ENCODE results near the gene AFG3L2. TPM values are rescaled to one million over a fixed set of nuclear protein-coding genes. Genes with fewer than 3 reads are reported as not detected.

The AFG3L2 gene
- total and polyA plus RNA-seq, 10 donors = 16.0 to 42.4 (median 33.9) TPM

DNA sequence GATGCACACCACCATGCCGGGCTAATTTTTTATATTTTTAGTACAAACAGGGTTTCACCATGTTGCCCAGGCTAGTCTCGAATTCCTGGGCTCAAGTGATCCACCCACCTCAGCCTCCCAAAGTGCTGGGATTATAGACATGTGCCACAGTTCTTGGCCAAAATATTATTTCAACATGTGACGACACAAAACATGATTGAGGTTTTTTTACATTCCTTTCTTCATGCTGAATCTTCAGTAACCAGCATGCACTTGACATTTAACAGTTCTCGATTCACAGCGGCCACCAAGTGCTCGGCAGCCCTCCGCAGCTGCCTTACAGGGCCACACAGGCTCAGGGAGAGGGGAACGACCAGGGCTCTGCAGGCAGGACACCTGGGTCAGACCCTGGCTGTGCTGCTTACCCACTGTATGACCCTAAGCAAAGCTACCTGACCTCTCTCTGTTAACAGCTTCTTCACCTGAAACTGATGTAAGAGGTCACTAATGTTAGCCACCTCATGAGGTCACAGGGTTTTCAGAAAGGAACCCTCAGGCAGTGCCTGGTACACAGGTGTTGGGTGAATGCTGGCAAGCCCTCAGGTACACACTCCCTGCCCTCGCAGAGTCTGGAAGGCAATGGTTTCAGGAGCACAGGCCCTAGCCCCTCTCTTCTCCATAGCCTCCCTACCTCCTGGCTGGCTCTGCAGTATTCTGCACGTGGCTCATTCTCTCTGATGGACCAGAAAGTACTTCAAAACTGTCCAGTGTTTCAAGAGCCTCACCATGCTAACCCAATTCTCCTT, 43.3 kb downstream of the AFG3L2 start:
- Histone ChIP-seq H3K36me3 (peaks cover 0 to 91% (median 63%) of the 10 kb centered on the region in 6 donors), H3K27ac (no peak overlapping the region), H3K4me3 (no peak overlapping the region), H3K4me1 (no peaks in the 10 kb centered on the region), H3K9me3 (no peaks in the 10 kb centered on the region), H3K27me3 (replicated peaks in 1 of 7) (no peaks in the 10 kb centered on the region)
- TF ChIP-seq POLR2A (IDR thresholded peaks at IDR 0.05) = no peak
- peak in 1 of 3 donors; percentile 20 for TF ChIP-seq POLR2AphosphoS5 (IDR thresholded peaks at IDR 0.05)
- no peak for DNase-seq
- 89 to 95% (median 94%) methylated on average over 10 of the region's 10 CpGs for WGBS, 5 donors
- intact Hi-C loops (cut with DNase I; ENCODE audit: low total_unique reads) = no loop called here

DNA sequence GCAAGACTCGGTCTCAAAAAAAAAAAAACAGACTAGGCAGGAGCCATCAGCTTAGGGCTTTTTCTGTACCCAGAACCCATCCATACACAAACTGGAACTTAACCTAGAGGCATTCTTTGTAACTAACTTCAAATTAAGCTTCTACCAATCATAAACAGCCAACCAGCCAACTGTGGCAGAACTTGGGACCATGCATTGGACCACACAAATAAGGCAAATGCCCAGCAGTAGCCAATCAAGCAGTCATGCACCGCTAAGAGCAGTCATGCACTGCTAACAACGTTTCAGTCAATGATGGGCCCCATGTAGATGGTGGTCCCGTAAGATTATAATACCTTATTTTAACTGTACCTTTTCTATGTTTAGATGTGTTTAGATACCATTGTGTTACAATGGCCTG, 46.3 kb downstream of the AFG3L2 start:
- Histone ChIP-seq H3K27me3 (replicated peaks in 1 of 7) (no peaks in the 10 kb centered on the region), H3K27ac (no peak overlapping the region), H3K4me1 (peaks cover 0 to 8% (median 3%) of the 10 kb centered on the region in 6 donors), H3K36me3 (peaks cover 0 to 91% (median 57%) of the 10 kb centered on the region in 6 donors), H3K4me3 (no peak overlapping the region), H3K9me3 (no peaks in the 10 kb centered on the region)
- no peak for DNase-seq
- TF ChIP-seq, protein P1, sequence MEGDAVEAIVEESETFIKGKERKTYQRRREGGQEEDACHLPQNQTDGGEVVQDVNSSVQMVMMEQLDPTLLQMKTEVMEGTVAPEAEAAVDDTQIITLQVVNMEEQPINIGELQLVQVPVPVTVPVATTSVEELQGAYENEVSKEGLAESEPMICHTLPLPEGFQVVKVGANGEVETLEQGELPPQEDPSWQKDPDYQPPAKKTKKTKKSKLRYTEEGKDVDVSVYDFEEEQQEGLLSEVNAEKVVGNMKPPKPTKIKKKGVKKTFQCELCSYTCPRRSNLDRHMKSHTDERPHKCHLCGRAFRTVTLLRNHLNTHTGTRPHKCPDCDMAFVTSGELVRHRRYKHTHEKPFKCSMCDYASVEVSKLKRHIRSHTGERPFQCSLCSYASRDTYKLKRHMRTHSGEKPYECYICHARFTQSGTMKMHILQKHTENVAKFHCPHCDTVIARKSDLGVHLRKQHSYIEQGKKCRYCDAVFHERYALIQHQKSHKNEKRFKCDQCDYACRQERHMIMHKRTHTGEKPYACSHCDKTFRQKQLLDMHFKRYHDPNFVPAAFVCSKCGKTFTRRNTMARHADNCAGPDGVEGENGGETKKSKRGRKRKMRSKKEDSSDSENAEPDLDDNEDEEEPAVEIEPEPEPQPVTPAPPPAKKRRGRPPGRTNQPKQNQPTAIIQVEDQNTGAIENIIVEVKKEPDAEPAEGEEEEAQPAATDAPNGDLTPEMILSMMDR (IDR thresholded peaks at IDR 0.05 in 8 of 11, conservative IDR thresholded peaks at IDR 0.05 in 3 of 11) = no peak
- no peak for TF ChIP-seq POLR2A (IDR thresholded peaks at IDR 0.05)
- no peak for TF ChIP-seq POLR2AphosphoS5 (IDR thresholded peaks at IDR 0.05)
- 92 to 97% (median 95%) methylated on average over 4 of the region's 4 CpGs for WGBS, 5 donors
- intact Hi-C loops (cut with DNase I; ENCODE audit: low total_unique reads) = no loop called here

DNA sequence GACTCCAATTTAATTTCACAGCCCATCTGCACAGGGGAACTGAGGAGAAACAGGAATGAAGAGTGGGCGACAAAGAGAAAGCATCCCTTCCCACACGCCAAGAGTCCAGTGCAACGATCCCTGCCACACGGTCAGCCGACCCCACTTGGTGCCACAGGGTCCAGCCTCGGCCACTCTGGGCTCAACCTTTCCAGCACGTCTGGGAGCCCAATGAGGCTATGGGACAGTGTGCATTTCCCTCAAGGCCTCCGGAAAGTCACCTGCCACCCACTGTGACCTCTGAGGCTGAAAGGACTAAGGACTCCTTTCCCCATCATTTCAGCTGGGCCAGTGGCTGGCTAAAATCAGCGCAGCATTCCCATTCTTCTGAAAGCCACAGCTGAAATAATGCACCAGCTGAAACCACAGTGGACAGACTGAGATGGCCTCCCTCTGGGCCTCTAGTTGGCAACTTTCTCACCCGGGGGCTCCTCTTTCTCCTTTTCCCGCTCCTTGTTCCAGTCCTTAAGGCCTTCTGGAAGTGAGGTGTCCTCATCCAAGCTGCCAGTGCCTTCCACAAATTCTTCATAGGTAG, 47.8 kb downstream of the AFG3L2 start:
- WGBS, 5 donors = 90 to 96% (median 94%) methylated on average over 8 to 11 of the region's 11 CpGs
- TF ChIP-seq POLR2AphosphoS5 (IDR thresholded peaks at IDR 0.05) (peak in 2 of 3 donors; percentile 22 to 51), POLR2A (IDR thresholded peaks at IDR 0.05) (no peak)
- TF ChIP-seq, protein P1 (IDR thresholded peaks at IDR 0.05 in 8 of 11, conservative IDR thresholded peaks at IDR 0.05 in 3 of 11) = no peak
- Histone ChIP-seq H3K4me1 (peaks cover 0 to 8% (median 3%) of the 10 kb centered on the region in 6 donors), H3K27me3 (replicated peaks in 1 of 7) (no peaks in the 10 kb centered on the region), H3K27ac (no peak overlapping the region), H3K36me3 (peaks cover 0 to 91% (median 54%) of the 10 kb centered on the region in 6 donors), H3K9me3 (no peaks in the 10 kb centered on the region), H3K4me3 (no peak overlapping the region)
- intact Hi-C loops (cut with DNase I; ENCODE audit: low total_unique reads) = no loop called here
- no peak for DNase-seq

DNA sequence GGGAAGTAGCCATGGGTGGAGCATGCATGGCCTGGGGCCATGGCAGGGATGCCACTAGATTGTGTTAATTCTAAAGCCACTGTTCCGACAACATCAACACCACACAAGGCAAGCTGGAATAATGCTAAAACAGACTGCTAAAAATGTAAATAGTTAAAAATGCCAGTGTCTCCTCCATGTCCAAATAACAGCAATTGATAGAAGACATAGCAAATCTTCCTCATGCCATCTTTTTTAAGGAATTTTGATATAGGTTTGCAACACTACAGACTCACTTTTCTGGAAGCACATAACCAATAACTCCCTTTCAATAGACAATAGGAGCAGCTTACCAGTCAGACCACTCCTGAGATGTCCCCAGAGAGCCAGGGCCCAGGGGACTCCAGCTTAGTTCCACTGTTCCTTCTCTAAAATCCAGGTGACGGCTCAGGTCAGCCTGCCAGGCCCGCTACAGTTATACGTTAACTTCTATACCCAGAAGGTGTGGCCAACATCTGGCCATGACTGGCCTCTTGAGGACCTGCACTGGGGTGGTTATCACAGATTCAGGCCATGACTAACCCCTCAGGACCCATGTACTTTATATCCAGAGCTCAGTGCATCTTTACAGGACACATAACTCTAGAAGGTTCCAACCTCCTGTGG, 48.7 kb downstream of the AFG3L2 start:
- H3K27ac ChIP-seq = peak overlapping the region in 1 of 8 donors; percentile 29
- H3K4me1 ChIP-seq = peaks cover 0 to 8% (median 3%) of the 10 kb centered on the region in 6 donors
- no peak for TF ChIP-seq POLR2A (IDR thresholded peaks at IDR 0.05)
- TF ChIP-seq, protein P1 (IDR thresholded peaks at IDR 0.05 in 8 of 11, conservative IDR thresholded peaks at IDR 0.05 in 3 of 11) = peak in 4 of 11 experiments; percentile 3 to 34 (median 18)
- peaks cover 0 to 91% (median 46%) of the 10 kb centered on the region in 6 donors for H3K36me3 ChIP-seq
- no peak for DNase-seq
- no peaks in the 10 kb centered on the region for H3K27me3 ChIP-seq (replicated peaks in 1 of 7)
- H3K9me3 ChIP-seq = no peaks in the 10 kb centered on the region
- intact Hi-C loops (cut with DNase I; ENCODE audit: low total_unique reads) = no loop called here
- no peak overlapping the region for H3K4me3 ChIP-seq
- WGBS, 5 donors = 94 to 98% (median 95%) methylated on average over 4 of the region's 4 CpGs

All from spleen (tissue), 11 donors.